Measurements from ENCODE around the gene C2orf74.
"Not testable (repeated sequence)": the region's sequence is repeated elsewhere in the genome, so short reads cannot be mapped to it uniquely, and the experiment has no call there.

C2orf74 gene

GRCh38 chr2:61175036-61175435 lies 13.0 kb downstream of the C2orf74 start:
- DNase-seq (ENCODE audit: low spot score) = no peak

- DNase-seq (ENCODE audit: low spot score) = peak; percentile 86
Observed at GRCh38 chr2:61176755-61177726, 15.1 kb downstream of the C2orf74 start.

- peak; percentile 26 for DNase-seq (ENCODE audit: low spot score)
Observed at GRCh38 chr2:61177727-61178549, 15.9 kb downstream of the C2orf74 start.

DNA sequence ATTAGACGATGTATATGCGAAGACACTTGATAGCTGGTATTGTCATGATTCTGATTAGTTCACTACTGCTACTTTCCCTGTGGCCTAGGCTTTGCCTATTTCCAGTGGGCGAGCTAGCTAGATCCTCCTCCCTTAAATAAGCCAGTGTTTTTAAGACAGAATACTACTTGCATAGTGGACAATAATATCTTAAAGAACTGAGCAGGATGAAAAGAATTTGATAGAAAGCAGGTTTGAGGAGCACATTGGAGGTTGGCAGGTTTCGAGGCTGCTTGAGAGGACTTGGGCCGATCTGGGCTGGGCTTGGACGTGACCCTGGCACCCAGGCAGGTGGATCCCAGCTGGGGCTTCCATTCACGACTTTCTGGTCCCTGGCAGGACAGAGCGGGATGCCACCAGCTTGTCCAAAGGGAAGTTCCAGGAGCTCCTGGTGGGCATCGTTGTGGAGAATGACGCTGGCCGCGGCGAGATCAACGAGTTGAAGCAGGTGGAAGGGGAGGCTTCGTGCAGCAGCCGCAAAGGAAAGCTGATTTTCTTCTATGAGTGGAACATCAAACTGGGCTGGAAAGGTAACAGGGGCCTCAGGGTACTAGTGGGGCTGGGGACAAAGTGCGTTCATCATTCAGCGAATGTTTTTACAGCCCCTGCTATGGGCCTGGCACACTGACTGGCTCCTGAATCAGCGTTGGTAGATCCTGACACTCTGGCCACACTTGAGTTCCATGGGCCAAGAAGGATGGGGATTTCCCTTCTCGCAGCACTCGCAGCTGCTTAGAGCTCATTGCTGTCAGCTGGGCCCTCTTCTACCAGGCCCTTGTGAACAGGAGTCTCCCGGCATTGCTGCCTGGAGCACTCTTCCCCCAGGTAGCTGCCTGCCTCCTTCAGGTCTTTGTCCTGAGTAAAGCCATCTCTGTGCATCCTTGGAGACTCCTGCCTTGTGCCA lies 16.9 kb downstream of the C2orf74 start:
- no peak for DNase-seq (ENCODE audit: low spot score)

GRCh38 chr2:61179701-61180639 lies 18.0 kb downstream of the C2orf74 start:
- DNase-seq (ENCODE audit: low spot score) = peak; percentile 33

DNA sequence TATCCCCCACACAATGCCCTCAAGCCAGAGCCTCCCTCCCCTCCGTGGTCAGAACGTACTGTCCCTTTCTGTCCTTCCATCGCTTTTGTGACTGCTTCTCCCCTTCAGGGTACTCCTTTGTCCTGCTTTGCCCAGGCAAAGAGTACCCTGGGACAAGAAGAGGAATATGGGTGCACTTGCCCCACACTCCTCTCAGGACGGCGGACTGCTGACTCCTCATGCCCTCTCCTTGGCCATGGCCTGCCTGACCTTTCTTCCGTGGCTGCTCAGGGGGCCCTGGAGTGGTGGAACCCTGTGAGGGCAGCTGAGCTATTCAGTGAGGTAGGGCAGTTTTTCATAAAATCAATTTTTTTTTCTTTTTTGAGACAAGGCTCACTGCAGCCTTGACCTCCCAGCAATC lies 18.7 kb downstream of the C2orf74 start:
- no peak for DNase-seq (ENCODE audit: low spot score)

DNA sequence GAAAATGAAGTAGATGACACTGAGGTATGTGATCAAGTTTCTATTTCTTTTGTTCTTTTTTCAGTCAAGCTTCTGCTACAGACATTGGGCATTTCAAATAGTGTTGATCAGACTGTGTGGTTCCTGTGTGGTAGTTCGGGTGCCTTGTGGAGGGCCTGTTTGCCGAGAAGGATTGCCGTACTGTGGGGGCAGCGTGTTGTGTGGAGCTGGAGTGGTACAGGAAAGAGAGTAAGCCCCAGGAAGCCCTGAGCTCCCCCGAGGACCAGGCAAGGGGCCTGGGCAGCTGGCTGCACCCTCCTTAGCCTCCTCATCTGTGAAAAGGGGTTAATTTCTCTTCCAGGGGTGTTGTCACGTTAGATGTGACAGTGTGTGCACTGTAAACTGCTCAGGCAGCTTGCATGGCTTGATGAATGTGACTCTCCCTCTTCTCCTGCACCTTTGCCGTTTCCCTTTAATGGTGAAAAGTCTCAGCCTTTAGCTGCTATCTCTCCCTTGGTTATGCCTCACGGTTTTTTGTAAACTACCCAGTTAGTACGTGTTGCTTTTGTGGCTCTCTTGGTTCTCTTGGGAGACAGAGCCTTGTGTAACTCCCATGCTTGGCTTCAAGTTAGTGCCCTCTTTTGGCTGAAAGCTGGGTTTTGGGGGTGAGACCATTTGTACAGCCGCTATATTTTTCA lies 19.5 kb downstream of the C2orf74 start:
- DNase-seq (ENCODE audit: low spot score) = no peak

DNA sequence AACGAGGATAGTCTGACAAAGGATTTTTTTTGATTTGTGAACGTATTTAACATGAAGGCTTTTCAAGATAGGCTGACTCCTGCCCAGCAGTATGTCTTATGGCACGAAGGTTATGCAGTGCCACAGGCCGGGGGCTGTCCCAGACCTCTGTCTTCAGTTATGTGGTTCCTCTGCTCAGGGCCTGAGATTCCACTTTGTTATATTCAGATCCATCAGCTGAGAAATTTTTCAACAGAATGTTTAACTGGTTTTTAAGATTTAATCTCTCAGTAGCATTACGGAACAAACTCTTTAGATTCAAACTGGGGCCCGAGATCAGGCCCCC lies 20.0 kb downstream of the C2orf74 start:
- DNase-seq (ENCODE audit: low spot score) = no peak

GRCh38 chr2:61183795-61184194 lies 21.8 kb downstream of the C2orf74 start:
- no peak for DNase-seq (ENCODE audit: low spot score)

- DNase-seq (ENCODE audit: low spot score) = no peak
Observed at GRCh38 chr2:61184263-61184662, 22.3 kb downstream of the C2orf74 start.

DNA sequence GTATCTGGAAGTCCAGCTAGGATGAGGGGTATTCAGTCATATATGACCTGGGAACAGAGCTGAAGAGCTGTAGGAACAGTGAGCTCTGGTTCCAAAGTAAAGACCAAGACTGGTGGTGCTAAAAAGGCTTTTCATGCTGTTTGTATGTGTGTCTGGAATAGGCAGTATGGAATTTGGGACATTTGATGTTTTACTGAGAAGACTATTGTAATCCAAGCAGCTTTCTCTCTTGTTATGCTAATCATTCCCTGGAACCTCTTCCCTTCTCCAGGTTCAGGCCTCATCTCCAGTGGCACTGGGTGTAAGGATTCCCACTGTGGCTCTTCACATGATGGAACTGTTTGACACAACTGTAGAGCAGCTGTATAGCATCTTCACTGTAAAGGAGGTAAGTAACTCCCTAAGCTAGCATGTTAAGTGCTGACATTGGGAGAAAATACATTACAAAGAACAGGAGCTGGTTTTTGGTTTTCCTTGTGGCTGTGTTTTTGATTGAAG lies 23.3 kb downstream of the C2orf74 start:
- DNase-seq (ENCODE audit: low spot score) = no peak

DNA sequence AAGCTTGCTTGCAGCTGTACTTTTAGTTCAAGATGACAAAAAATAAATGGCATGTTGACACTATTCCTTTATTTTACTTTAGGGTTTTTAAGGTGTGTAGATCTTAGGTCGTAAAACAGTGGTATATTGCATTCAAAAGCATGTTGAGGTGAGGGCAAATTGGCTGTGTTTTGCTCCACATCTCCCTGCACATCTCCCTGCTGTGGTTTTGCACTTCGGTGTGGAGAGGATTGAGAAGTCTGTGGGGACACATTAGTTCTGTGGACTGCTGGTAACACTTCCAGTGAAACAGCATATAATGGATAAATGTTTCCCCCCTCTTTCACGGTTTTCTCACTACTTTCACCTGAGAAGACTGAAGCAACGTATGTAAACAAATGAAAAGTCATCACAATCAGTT lies 25.1 kb downstream of the C2orf74 start:
- no peak for DNase-seq (ENCODE audit: low spot score)

GRCh38 chr2:61193670-61194561 lies 31.9 kb downstream of the C2orf74 start:
- no peak for DNase-seq (ENCODE audit: low spot score)

DNA sequence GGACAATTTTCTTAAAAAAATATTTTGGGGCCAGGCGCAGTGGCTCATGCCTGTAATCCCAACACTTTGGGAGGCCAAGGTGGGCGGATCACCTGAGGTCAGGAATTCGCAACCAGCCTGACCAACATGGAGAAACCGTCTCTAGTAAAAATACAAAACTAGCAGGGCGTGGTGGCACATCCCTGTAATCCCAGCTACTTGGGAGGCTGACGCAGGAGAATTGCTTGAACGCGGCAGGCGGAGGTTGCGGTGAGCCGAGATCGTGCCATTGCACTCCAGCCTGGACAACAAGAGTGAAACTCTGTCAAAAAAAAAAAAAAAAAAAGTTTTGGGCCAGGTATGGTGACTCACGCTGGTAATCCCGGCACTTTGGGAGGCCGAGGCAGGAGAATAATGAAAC lies 32.7 kb downstream of the C2orf74 start:
- DNase-seq (ENCODE audit: low spot score) = not testable (repeated sequence)

- no peak for DNase-seq (ENCODE audit: low spot score)
Observed at GRCh38 chr2:61196671-61197070, 34.7 kb downstream of the C2orf74 start.

- no peak for DNase-seq (ENCODE audit: low spot score)
Observed at GRCh38 chr2:61205132-61205531, 43.1 kb downstream of the C2orf74 start.

DNA sequence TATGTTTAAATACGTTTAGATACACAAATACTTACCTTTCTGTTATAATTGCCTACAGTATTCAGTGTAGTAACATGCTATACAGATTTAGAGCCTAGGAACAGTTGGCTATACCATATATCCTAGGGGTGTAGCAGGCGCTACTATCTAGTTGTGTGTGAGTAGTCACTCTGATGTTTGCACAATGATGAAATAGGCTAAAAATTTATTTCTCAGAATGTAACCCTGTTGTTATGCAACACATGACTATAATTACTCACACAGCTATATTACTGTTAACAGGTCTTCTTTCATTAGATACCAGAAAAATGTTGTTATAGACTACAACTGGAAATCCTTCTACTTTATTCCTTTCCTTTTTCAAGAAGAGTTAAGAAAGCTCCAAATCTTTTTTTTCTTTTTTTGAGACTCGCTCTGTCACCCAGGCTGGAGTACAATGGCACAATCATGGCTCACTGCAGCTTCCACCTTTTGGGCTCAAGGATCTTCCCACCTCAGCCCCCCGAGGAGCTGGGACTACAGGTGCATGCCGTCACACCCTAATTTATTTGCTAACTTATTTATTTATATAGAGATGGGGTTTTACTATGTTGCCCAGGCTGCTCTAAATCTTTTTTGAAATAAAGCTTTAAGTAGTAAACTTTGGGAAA lies 48.5 kb downstream of the C2orf74 start:
- no peak for DNase-seq (ENCODE audit: low spot score)

DNA sequence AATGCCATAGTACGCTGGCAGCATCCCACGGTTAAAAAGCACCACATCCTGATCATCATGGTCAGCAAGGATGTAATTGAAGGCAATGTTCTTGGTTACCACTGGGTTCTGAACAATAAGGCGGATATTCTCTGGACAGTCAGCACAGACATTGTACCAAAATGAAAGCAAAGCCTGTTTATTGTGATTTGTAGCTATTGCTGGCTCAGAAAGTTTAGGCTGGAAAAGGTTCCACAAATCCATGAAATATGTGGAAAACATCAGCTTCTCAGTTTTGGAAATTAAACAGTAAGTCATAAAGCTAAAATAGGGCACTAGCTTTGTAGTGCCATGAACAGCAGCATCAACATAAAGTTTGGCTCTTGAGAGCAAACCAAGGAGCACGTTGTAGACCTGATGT lies 52.2 kb downstream of the C2orf74 start:
- no peak for DNase-seq (ENCODE audit: low spot score)
